Activated naive CD4-positive, alpha-beta T cell treated with anti-CD3 and anti-CD28 coated beads, Interleukin-2, amount 50 U/mL, for 24 hours (primary cell): ENCODE data around the gene SNX24.
"Not testable (repeated sequence)": the region's sequence is repeated elsewhere in the genome, so short reads cannot be mapped to it uniquely, and the experiment has no call there.

Experiments
- H3K27ac Mint-ChIP-seq: one replicate; pipeline ENCODE4 v1.8.0; 2021; ENCODE audit warnings: mild to moderate bottlenecking, mixed read lengths
- H3K27me3 Mint-ChIP-seq: one replicate; pipeline ENCODE4 v1.8.0; 2021; ENCODE audit warnings: mixed read lengths
- H3K36me3 Mint-ChIP-seq: one replicate; pipeline ENCODE4 v1.8.0; 2021; ENCODE audit warnings: mixed read lengths
- H3K4me1 Mint-ChIP-seq: one replicate; pipeline ENCODE4 v1.8.0; 2021; ENCODE audit warnings: mixed read lengths
- H3K4me3 Mint-ChIP-seq: one replicate; pipeline ENCODE4 v1.8.0; 2021; ENCODE audit warnings: mild to moderate bottlenecking, mixed read lengths
- H3K9me3 Mint-ChIP-seq: one replicate; pipeline ENCODE4 v1.8.0; 2021; ENCODE audit warnings: mixed read lengths

Gene SNX24

DNA sequence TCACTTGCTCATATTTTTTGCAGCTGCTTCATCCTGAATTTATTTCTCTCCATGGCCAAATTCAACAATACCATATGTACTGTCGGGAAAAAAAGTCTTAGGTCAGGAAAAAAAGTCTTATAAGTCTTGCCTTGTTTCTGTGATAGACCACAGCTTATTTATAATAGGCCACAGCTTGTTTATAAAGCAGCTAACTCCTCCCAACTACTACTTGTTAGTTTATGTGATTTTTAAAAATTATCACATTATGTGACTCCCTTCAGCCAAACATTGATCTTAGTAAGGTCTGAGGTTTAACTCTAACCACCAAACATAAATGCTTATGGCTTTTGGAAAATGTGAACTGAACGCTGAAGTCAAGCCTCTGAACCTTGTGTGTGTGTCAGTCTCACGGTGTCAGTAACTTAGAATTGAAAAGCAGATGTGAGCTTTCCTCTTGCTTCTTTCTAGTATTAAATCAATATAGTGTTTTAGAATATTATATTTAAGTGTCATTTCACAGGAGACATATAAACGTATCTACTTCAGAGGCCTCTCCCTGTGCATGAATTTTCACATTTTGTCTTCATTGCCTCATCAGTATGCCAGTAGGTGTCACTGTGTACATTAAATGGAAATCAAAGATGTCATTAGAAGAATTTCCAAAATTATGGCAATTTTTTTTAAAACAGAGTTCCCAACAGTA, 51.3 kb downstream of the SNX24 start:
- Mint-ChIP-seq H3K4me1 (peaks cover 1% of the 10 kb centered on the region), H3K27ac (no peak overlapping the region), H3K27me3 (no peaks in the 10 kb centered on the region), H3K36me3 (no peaks in the 10 kb centered on the region), H3K9me3 (no peaks in the 10 kb centered on the region), H3K4me3 (no peak overlapping the region)

DNA sequence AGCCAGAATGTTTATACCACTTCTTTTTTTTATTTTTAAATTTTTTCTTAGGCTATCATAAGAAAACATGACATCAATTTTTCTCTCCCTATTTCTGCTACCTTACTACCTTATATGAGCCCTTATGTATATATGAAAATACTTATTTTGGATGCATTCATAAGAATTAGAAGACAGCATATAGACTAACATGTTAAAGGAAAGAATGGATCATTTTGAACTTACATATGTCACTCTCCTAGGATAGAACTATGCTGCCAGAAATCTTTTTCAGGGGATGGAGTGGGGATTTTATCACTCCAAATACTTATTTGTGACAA, 51.8 kb downstream of the SNX24 start:
- Mint-ChIP-seq H3K27me3 (no peaks in the 10 kb centered on the region), H3K36me3 (no peaks in the 10 kb centered on the region), H3K4me1 (peaks cover 6% of the 10 kb centered on the region), H3K9me3 (no peaks in the 10 kb centered on the region), H3K27ac (no peak overlapping the region), H3K4me3 (no peak overlapping the region)

DNA sequence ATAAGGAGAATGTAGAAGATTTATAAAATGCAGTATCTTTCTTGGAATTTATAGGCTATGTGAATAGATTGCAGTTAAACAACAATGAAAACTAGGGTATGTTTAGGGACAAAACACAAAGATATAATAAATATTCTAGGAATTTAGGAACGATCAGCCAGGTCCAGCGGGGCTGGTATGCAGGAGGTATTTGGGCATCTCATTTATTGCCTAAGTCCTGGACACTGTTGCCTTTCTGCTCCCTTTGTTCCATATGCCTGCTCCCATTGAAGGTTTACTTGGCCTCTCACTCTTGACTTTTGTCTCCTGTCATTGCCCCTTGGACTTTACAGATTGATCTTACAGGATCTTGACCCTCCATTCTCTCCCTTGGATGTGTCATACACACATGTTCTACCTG, 55.9 kb downstream of the SNX24 start:
- H3K4me1 Mint-ChIP-seq, result peaks cover 19% of the 10 kb centered on the region
- H3K4me3 Mint-ChIP-seq, result no peak overlapping the region
- H3K27ac Mint-ChIP-seq, result no peak overlapping the region
- no peaks in the 10 kb centered on the region for H3K36me3 Mint-ChIP-seq
- no peaks in the 10 kb centered on the region for H3K9me3 Mint-ChIP-seq
- H3K27me3 Mint-ChIP-seq, result no peaks in the 10 kb centered on the region

DNA sequence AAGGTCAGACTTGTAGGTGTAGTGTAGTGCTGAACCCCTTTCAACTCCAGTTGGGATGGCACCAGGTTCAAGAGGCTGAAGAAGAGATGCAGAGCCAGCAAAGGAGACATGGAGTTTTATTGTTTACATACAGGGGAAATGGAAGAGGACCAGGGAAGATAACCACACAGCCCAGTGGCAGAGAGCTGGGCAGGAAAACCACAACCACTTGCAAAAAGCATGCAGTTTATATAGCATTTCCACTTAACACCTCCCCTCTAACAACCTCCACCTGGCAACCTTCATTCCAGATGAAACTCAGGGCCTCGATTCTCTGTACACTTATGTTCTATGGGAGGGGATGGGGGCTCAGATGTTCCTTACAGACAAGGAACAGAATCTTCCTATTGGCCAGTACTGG, 56.9 kb downstream of the SNX24 start:
- no peak overlapping the region for H3K27ac Mint-ChIP-seq

DNA sequence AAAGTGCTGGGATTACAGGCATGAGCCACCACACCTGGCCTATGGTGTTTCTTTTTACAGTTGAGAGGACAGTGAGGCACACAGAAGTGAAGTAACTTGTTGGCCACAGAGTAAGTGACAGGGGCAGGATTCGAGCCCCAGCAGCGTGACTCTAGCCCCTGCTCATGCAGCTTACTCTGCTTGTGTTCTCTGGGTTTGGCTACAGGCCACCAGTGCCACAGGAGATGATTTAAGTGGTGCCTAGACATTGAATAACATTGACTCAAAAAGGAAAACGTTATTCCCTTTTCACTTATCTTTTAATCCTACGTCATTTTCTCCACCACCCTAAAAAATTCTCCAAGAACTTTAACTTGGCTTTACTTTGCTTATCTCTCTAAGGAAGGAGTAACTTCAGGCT, 61.4 kb downstream of the SNX24 start:
- Mint-ChIP-seq H3K27me3 (no peaks in the 10 kb centered on the region), H3K36me3 (no peaks in the 10 kb centered on the region), H3K4me1 (peaks cover 17% of the 10 kb centered on the region), H3K9me3 (no peaks in the 10 kb centered on the region), H3K27ac (no peak overlapping the region), H3K4me3 (no peak overlapping the region)

More for the DNA sequence above, 56.9 kb downstream of the SNX24 start:
- H3K36me3 Mint-ChIP-seq, result no peaks in the 10 kb centered on the region
- H3K4me3 Mint-ChIP-seq, result no peak overlapping the region
- peaks cover 19% of the 10 kb centered on the region for H3K4me1 Mint-ChIP-seq
- no peaks in the 10 kb centered on the region for H3K27me3 Mint-ChIP-seq
- H3K9me3 Mint-ChIP-seq, result no peaks in the 10 kb centered on the region

DNA sequence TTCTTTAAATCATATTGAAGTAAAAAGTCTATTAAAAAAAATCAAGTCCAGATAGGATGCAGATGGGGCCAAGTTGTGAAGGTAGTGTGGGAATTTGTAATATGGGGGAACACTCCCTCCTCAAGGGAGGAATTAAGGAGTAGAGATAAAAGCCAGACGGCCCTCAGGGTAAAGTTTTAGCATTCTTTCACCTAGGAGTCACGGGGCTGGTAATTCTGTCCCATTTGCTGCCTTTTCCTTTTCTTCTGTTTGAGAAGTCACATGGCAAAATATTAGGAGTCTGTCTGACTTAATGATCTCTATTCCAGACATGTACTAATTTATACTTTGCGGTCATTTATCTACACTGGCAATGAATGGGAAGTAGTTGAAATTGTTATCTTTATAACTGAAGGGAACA, 61.9 kb downstream of the SNX24 start:
- no peaks in the 10 kb centered on the region for H3K27me3 Mint-ChIP-seq
- no peaks in the 10 kb centered on the region for H3K9me3 Mint-ChIP-seq
- H3K4me3 Mint-ChIP-seq, result no peak overlapping the region
- peaks cover 12% of the 10 kb centered on the region for H3K4me1 Mint-ChIP-seq
- H3K27ac Mint-ChIP-seq, result no peak overlapping the region
- H3K36me3 Mint-ChIP-seq, result no peaks in the 10 kb centered on the region

DNA sequence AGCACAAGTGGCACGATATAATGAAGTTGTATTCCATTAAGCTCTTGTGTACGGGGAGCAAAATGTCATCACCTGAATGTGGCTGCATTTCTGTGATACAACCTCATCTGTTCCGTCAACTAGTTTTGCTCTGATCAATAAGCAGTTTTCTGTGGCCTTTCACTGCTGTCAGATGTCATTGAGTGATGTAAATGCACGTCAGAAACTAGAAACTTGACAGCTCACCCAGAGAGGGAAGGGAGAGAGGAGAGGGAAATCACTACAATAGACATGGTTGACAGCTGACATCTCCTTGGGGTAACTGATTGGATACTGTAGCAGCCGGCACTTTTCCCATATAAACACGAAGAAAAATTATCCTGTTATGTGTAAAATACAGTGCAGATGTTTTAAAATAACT, 62.7 kb downstream of the SNX24 start:
- Mint-ChIP-seq H3K27me3 (no peaks in the 10 kb centered on the region), H3K9me3 (no peaks in the 10 kb centered on the region), H3K36me3 (no peaks in the 10 kb centered on the region), H3K4me1 (peaks cover 4% of the 10 kb centered on the region), H3K27ac (no peak overlapping the region), H3K4me3 (no peak overlapping the region)

DNA sequence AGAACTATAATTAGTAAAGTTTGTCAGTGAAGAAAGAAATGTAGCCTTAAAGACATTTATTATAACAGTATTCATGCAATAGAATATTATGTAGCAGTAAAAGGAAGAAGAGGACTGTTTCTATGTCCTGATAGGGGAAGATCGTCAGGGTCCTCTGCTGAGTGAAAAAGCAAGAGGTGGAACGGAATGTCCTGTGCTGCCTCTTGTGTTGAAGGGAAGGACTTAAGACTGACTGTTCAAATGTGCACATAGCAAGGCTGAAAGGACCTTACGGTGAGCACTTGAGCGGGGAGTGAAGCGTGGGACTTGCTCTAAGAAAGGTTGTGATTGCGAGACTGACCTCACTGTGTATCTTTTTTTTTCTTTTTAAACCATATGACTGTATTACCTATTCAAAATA, 63.2 kb downstream of the SNX24 start:
- Mint-ChIP-seq H3K4me1 (no peaks in the 10 kb centered on the region), H3K27me3 (no peaks in the 10 kb centered on the region), H3K36me3 (no peaks in the 10 kb centered on the region), H3K27ac (no peak overlapping the region), H3K9me3 (no peaks in the 10 kb centered on the region), H3K4me3 (no peak overlapping the region)

DNA sequence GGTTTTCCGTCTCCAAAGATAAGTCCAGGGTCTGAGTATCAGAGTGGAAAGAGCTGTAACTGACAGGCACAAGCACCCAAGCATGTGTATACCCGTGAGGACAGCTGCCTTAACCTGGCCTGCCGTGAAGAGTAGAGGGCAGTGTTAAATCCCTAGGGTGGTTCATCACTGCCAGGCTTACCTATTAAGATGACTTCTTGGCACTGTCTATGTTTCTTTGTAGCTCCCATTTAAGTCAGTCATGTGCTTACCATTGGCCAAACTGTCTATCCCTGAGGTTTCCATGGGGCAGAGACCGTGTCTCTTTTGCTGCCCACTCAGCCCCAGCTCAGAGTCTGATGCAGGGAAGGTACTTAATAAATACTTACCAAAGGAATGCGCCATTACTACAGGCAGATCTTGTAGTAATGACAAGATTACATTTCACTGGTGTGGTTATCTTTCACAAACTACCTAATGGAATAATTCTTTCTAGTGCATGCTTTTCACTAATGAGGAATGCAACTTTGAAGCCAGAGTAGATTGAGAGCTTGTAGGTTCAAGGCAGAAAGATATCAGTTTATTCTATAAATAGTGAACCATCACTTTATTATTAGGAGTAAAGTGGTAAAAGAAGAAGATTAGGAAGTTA, 64.2 kb downstream of the SNX24 start:
- Mint-ChIP-seq H3K9me3 (no peaks in the 10 kb centered on the region), H3K36me3 (no peaks in the 10 kb centered on the region), H3K27ac (no peak overlapping the region), H3K4me3 (no peak overlapping the region), H3K27me3 (no peaks in the 10 kb centered on the region), H3K4me1 (no peaks in the 10 kb centered on the region)

DNA sequence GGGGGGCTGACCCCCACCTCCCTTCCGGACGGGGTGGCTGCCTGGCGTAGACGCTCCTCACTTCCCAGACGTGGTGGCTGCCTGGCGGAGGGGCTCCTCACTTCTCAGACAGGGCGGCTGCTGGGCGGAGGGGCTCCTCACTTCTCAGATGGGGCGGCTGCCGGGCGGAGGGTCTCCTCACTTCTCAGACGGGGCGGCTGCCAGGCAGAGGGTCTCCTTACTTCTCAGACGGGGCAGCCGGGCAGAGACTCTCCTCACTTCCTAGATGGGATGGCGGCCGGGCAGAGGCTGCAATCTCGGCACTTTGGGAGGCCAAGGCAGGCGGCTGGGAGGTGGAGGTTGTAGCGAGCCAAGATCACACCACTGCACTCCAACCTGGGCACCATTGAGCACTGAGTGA, 68.0 kb downstream of the SNX24 start:
- H3K27me3 Mint-ChIP-seq, H3K27ac Mint-ChIP-seq, H3K4me3 Mint-ChIP-seq, H3K36me3 Mint-ChIP-seq, H3K4me1 Mint-ChIP-seq, H3K9me3 Mint-ChIP-seq: not testable (repeated sequence)

DNA sequence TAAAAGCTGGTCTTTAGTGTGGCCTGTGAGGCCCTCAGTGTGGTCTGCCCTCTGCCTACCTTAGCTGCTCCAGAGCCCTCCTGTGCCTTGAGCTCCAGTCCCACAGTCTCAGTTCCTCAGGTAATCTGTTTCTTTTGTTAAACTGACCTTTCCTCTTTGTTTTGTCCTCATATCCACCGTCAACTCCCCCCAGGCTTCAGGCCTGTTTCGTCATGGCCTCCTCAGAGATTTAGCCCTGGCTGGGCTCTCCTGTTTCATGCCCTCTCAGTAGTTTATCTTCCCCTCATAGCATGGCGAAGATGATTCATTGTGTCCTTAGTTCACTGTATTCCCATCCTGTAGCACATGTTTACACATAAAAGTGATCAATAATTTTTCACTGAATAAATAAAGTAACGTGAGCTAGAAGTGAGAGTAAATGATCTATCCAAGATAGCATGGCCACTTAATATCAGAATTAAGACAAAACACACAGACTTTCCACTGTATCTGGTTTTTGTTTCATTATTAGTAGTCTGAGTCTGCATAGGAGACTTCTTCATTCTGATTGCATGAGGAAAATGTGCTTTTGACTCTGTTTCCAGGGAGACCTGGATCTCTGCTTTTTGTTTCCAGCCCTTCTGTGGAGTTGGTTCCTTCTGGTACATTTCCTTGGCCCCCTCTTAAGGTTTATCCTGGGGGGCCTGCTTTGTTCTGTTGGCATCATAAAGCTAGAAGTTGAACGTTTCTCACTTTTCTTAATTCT, 70.5 kb downstream of the SNX24 start:
- Mint-ChIP-seq H3K4me3 (no peak overlapping the region), H3K27ac (no peak overlapping the region), H3K36me3 (peaks cover 4% of the 10 kb centered on the region), H3K27me3 (no peaks in the 10 kb centered on the region), H3K9me3 (peaks cover 4% of the 10 kb centered on the region), H3K4me1 (no peaks in the 10 kb centered on the region)

DNA sequence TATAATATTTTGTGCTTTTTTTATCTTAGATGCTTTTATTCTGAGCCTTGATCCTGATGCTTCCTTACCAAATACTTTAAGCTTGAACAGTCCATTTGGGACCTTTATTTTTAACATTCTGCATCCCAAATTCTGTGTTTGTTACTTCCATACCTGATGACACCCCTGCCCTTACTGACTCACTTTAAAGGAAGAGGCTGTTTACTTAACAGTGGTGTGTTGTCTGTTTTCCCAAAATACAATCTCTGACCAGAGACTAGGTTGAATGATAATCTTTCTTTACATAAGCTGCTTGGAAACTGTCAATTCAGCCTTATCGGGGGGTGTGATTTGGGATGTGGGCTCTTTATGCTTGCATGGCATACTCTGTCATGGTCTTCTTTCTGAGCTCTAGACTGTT, 71.1 kb downstream of the SNX24 start:
- Mint-ChIP-seq H3K9me3 (peaks cover 4% of the 10 kb centered on the region), H3K4me1 (no peaks in the 10 kb centered on the region)

DNA sequence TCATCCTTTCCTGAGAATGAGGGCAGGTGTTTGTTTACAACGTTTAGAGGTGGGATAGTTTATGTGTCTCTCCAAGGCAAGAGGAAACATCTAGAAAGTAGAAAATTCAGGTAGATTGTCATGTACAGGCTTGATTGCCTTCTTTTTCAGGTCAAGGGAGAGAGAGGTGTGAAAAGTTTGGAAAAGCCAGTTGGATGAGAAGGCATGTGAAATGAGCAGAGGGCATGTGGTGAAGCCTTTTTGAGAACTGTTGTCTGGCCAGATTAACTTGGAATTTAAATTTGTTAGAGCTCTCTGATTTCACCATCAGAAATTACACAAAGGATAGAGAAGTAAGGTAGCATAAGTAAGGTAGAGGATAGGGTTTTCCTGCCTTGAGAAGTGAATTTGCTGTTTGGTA, 74.6 kb downstream of the SNX24 start:
- H3K27me3 Mint-ChIP-seq, result no peaks in the 10 kb centered on the region
- H3K4me1 Mint-ChIP-seq, result no peaks in the 10 kb centered on the region
- H3K4me3 Mint-ChIP-seq, result no peak overlapping the region
- peaks cover 4% of the 10 kb centered on the region for H3K36me3 Mint-ChIP-seq
- no peak overlapping the region for H3K27ac Mint-ChIP-seq
- peaks cover 3% of the 10 kb centered on the region for H3K9me3 Mint-ChIP-seq

More for the DNA sequence above, 71.1 kb downstream of the SNX24 start:
- no peak overlapping the region for H3K27ac Mint-ChIP-seq
- no peak overlapping the region for H3K4me3 Mint-ChIP-seq
- peaks cover 4% of the 10 kb centered on the region for H3K36me3 Mint-ChIP-seq
- H3K27me3 Mint-ChIP-seq, result no peaks in the 10 kb centered on the region

DNA sequence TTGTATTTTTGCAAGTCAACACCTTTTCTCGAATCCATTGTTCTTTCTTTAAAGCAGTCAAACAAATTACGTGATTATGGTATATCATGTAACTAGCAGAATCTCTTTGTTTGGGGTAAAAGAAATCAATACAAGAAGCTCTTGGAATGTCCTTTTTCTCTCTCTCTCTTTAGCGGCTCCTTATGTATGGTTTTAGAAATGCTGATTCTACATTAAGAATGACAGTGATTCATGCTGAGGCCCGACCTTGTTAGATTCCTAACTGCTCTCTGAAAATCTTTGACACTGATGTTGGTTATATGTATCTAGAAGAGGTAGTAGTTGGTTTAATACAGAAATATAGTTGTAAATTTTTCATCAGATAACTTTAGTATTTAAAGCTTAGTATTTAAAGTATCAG, 76.4 kb downstream of the SNX24 start:
- Mint-ChIP-seq H3K27ac (no peak overlapping the region), H3K9me3 (no peaks in the 10 kb centered on the region), H3K4me3 (no peak overlapping the region), H3K27me3 (no peaks in the 10 kb centered on the region), H3K36me3 (peaks cover 1% of the 10 kb centered on the region), H3K4me1 (no peaks in the 10 kb centered on the region)

DNA sequence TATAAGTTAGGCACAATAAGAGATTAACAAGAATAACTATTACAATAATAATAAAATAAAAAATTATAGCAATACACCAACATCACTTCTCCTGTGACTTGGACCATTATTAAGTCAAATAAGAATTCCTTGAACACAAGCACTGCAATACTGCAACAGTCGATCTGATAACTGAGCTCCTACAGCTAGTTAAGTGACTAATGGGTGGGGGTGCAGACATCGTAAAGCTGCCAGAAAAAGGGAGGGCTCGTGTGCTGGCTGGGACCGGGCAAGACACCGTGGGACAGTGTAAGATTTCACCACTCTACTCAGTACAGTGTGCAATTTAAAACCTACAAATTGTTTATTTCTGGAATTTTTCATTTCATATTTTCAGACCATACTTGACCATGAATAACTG, 78.8 kb downstream of the SNX24 start:
- H3K4me1 Mint-ChIP-seq, result no peaks in the 10 kb centered on the region
- H3K4me3 Mint-ChIP-seq, result no peak overlapping the region
- H3K27ac Mint-ChIP-seq, result no peak overlapping the region
- H3K27me3 Mint-ChIP-seq, result no peaks in the 10 kb centered on the region
- no peaks in the 10 kb centered on the region for H3K36me3 Mint-ChIP-seq
- no peaks in the 10 kb centered on the region for H3K9me3 Mint-ChIP-seq

DNA sequence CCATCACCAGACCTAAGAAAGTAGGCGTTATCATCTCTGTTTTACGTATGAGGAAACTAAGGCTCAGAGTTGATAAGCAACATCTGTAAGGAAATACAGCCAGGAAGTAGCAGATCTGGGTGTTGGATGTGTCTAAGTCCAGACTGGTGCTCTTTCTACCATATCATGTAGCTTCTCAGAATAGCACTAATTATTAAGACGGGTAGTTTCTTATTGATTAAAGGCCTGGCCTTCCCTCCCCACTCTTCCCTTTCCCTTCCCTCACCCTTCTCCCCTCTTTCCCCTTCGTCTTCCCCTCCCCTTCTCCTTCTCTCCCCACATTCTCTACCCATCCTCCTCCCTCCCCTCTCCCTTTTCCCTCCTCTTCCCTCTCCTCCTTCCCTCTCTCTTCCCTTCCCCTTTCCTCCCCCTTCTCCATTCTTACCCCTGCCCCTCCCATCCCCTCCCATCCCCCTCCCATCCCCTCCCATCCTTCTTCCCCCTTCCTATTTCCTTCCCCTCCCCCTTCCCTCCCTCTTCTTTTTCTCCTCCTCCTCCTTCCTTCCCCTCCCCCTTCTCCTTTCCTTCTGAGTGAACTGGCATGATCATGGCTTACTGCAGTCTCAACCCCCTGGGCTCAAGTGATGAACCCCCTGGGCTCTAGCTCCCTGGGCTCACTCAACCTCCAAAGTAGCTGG, 79.4 kb downstream of the SNX24 start:
- Mint-ChIP-seq H3K4me1 (no peaks in the 10 kb centered on the region), H3K36me3 (no peaks in the 10 kb centered on the region), H3K27ac (no peak overlapping the region), H3K27me3 (no peaks in the 10 kb centered on the region), H3K4me3 (no peak overlapping the region), H3K9me3 (no peaks in the 10 kb centered on the region)
